ENCODE data around the gene PEX14.

Gene PEX14

DNA sequence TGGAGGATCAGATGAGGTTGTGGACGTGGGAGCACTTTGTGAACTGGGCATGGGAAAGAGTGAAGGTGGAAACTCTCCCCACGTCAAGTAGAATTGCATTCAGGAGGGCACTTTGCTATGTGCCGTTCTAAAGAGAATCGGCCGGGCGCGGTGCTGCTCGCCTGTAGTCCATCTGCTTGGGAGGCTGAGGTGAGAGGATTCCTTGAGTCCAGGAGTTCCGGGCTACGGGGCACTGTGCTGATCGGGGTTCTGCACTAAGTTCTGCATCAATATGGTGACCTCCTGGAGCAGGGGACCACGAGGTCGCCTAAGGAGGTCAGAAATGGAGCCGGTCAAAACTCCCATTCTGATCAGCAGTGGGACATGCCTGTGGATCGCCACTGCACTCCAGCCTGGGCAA lies 141.9 kb downstream of the PEX14 start:
- no peak overlapping the region for H3K27ac ChIP-seq (ENCODE audit: low read length)
- DNase-seq (ENCODE audit: low read depth, low spot score), result no peak
- H3K4me1 ChIP-seq (ENCODE audit: control insufficient read depth, insufficient read depth, low read length), result peaks cover 8% of the 10 kb centered on the region
- no peaks in the 10 kb centered on the region for H3K27me3 ChIP-seq (ENCODE audit: control insufficient read depth, insufficient read depth, low read length)
- 0 out of 2 replicates have a peak, but pooled peaks cover 2% of the 10 kb centered on the region for H3K36me3 ChIP-seq (ENCODE audit: control insufficient read depth, insufficient read depth, low read length)
- no peaks in the 10 kb centered on the region for H3K9me3 ChIP-seq (ENCODE audit: control insufficient read depth, insufficient read depth, low read length)
- WGBS (ENCODE audit: insufficient coverage, insufficient read length), result no CpG with 5 or more reads among the region's 15 CpGs
- H3K4me3 ChIP-seq (ENCODE audit: low read length), result no peak overlapping the region

DNA sequence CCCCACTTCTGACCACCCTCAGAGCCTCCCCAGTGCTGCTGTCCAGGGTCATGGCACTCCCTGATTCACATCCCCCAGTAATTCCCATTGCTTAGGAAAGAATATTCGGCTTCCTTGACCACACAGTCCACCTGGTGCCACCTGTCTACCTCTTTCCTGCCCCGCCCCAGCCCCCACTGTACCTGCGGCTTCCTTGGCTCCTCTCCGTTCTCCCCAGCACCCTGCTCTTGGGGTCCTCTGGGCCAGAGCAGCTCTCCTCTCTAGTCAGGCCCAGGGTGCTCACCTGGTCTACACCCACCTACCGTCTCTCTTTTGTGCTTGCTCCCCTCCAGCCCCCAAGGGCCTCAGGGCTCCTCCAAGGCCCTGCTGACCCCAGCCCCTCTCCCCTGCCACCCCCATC lies 142.6 kb downstream of the PEX14 start:
- Histone ChIP-seq H3K27ac (ENCODE audit: low read length) (no peak overlapping the region), H3K4me1 (ENCODE audit: control insufficient read depth, insufficient read depth, low read length) (peaks cover 8% of the 10 kb centered on the region), H3K36me3 (ENCODE audit: control insufficient read depth, insufficient read depth, low read length) (0 out of 2 replicates have a peak, but pooled peaks cover 2% of the 10 kb centered on the region), H3K4me3 (ENCODE audit: low read length) (no peak overlapping the region), H3K27me3 (ENCODE audit: control insufficient read depth, insufficient read depth, low read length) (no peaks in the 10 kb centered on the region), H3K9me3 (ENCODE audit: control insufficient read depth, insufficient read depth, low read length) (no peaks in the 10 kb centered on the region)
- DNase-seq (ENCODE audit: low read depth, low spot score), result no peak
- no CpG with 5 or more reads among the region's 5 CpGs for WGBS (ENCODE audit: insufficient coverage, insufficient read length)

DNA sequence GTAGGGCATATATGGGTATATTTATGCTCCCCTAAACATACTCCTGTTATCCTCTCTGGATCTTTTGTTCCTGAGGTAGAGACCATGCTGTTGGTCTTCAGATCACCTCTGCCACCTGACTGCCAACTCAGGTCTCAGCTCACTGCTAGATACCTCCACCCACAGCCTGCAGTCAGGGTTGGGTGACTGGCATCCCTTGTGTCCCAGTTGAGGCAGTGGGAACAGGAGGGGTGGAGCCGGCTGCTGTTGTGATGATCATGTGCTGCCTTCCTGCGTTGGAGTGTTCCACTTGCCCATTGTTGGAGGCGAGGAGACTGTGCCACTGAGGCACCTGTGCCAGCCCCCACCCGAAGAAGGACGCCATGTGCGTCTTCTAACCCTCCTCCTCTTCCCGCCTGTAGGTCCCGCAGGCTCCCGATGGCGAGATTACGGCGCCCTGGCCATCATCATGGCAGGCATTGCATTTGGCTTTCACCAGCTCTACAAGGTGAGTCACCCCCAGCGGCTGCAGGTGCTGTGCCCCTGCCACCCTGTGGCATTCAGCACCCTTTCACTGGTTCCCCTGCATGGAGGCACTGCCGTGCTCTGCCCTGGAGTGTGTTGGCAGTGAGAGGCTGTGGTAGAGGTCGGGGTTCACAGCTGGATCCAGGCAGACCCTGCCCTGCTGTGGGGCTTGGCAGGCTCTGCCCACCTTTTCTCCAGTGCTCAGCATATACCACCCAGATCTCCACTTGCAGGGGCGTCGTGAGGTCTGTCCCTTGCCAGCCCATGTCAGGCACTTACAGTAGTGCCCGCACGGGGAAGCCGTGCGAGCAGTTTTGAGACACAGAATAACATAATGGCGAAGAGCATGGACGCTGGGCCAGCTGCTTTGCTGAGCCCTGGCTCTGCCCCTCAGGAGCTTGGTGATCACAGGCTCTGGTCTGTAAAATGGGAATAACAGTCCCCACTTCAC lies 143.5 kb downstream of the PEX14 start:
- no peak for DNase-seq (ENCODE audit: low read depth, low spot score)
- Histone ChIP-seq H3K4me1 (ENCODE audit: control insufficient read depth, insufficient read depth, low read length) (peaks cover 8% of the 10 kb centered on the region), H3K4me3 (ENCODE audit: low read length) (no peak overlapping the region), H3K9me3 (ENCODE audit: control insufficient read depth, insufficient read depth, low read length) (no peaks in the 10 kb centered on the region), H3K27me3 (ENCODE audit: control insufficient read depth, insufficient read depth, low read length) (no peaks in the 10 kb centered on the region), H3K27ac (ENCODE audit: low read length) (no peak overlapping the region), H3K36me3 (ENCODE audit: control insufficient read depth, insufficient read depth, low read length) (0 out of 2 replicates have a peak, but pooled peaks cover 2% of the 10 kb centered on the region)
- WGBS (ENCODE audit: insufficient coverage, insufficient read length), result no CpG with 5 or more reads among the region's 23 CpGs

DNA sequence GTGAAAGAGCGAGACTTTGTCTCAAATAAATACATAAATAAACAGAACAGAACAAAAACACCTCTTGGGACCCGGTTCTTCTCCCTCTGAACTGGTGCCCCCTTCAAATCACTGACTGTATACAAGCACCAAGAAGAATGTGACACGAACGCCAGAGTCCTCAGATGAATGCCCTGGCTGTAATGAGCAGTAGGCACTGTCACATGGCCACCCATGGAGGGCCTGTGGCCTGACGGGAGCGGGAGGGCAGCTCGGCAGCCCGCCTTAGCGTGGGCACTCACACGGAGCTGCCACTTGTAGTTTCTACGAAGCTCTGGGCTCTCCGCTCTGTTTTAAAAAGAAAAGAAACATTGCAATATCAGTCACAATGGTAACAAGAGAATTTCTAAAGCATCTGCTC lies 146.0 kb downstream of the PEX14 start:
- Histone ChIP-seq H3K4me3 (ENCODE audit: low read length) (no peak overlapping the region), H3K4me1 (ENCODE audit: control insufficient read depth, insufficient read depth, low read length) (peaks cover 4% of the 10 kb centered on the region; the same call in 1 of the 2 replicates), H3K27me3 (ENCODE audit: control insufficient read depth, insufficient read depth, low read length) (no peaks in the 10 kb centered on the region), H3K36me3 (ENCODE audit: control insufficient read depth, insufficient read depth, low read length) (0 out of 2 replicates have a peak, but pooled peaks cover 2% of the 10 kb centered on the region), H3K9me3 (ENCODE audit: control insufficient read depth, insufficient read depth, low read length) (no peaks in the 10 kb centered on the region), H3K27ac (ENCODE audit: low read length) (no peak overlapping the region)
- DNase-seq (ENCODE audit: low read depth, low spot score), result no peak
- no CpG with 5 or more reads among the region's 12 CpGs for WGBS (ENCODE audit: insufficient coverage, insufficient read length)

DNA sequence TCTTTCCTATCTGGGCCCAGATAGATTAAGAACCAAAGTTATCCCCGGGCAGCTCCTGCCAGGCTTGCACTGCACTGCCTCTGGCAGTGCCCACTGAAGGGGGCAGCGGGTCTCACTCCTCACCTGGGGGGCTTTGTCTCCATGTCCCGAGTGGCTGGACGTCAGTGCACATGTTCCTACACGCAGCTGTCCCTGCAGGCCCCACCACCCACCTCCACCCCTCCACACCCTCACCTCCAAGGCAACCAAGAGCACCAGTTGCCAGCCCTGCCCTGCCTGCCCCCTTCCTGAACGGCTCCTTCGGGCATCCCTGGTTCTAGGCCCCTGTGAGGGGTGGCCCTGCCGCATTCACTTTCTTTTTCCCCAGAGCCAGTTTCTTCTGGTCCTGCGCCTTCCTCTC lies 147.2 kb downstream of the PEX14 start:
- no peaks in the 10 kb centered on the region for H3K4me1 ChIP-seq (ENCODE audit: control insufficient read depth, insufficient read depth, low read length)
- no peaks in the 10 kb centered on the region for H3K27me3 ChIP-seq (ENCODE audit: control insufficient read depth, insufficient read depth, low read length)
- 0 out of 2 replicates have a peak, but pooled peaks cover 2% of the 10 kb centered on the region for H3K36me3 ChIP-seq (ENCODE audit: control insufficient read depth, insufficient read depth, low read length)
- DNase-seq (ENCODE audit: low read depth, low spot score), result no peak
- H3K27ac ChIP-seq (ENCODE audit: low read length), result no peak overlapping the region
- H3K9me3 ChIP-seq (ENCODE audit: control insufficient read depth, insufficient read depth, low read length), result no peaks in the 10 kb centered on the region
- WGBS (ENCODE audit: insufficient coverage, insufficient read length), result no CpG with 5 or more reads among the region's 9 CpGs
- H3K4me3 ChIP-seq (ENCODE audit: low read length), result no peak overlapping the region

DNA sequence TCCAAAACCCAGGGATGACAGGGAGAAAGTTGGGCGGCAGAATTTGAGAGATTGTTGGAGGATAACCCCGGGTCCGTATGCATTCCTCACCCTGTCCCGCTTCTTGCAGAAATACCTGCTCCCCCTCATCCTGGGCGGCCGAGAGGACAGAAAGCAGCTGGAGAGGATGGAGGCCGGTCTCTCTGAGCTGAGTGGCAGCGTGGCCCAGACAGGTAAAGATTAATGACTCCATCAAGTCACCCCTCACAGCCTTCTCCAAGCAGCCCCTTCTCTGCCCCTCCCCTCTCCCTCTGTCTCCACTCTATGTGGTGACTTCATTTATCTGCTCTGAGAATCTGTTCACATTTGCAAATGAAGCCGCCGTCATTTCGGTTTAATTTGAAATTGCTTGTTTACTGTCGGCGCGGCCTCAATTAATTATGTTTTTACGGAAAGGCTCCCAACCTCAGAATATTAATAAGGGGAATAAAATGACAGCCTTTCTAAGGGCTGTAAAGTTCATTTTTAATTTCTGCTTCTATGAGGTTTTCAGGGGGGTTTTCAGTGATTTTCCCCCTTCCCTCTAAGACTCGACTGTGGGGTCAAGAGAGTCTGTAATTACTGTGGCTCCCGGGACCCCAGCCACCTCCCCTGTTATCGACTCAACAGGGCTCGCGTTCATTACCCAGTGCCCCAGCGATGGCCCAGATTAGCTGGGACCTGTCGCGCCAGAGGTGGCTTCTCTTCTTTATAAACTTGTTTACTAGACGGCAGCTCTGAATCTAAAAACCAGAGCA lies 148.3 kb downstream of the PEX14 start:
- DNase-seq (ENCODE audit: low read depth, low spot score), result no peak
- no CpG with 5 or more reads among the region's 24 CpGs for WGBS (ENCODE audit: insufficient coverage, insufficient read length)
- no peak overlapping the region for H3K4me3 ChIP-seq (ENCODE audit: low read length)

DNA sequence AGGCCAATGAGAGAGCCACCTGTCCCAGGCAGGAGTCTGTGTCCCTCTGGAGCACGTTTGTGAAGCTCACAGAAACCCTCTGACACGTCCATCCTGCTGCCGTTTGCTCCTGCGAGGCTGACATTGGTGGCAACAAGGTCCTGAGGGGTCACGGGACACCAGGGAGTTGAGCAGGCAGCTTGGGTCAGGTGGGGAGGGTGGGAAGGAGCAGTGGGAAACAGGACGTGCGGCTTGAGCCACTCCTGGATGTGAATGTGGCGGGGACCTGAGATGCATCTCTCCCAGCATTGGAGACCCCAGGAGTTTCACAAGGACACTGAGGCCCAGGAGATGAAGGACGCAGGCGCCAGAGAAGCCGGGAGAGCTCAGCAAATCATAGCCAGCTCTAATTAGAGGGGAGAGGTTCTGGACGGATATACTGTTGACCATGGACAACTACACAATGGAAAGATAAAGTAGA lies 149.0 kb downstream of the PEX14 start:
- no peak overlapping the region for H3K4me3 ChIP-seq (ENCODE audit: low read length)
- no CpG with 5 or more reads among the region's 12 CpGs for WGBS (ENCODE audit: insufficient coverage, insufficient read length)
- DNase-seq (ENCODE audit: low read depth, low spot score), result no peak
- no peaks in the 10 kb centered on the region for H3K9me3 ChIP-seq (ENCODE audit: control insufficient read depth, insufficient read depth, low read length)
- no peak overlapping the region for H3K27ac ChIP-seq (ENCODE audit: low read length)
- no peaks in the 10 kb centered on the region for H3K27me3 ChIP-seq (ENCODE audit: control insufficient read depth, insufficient read depth, low read length)
- H3K36me3 ChIP-seq (ENCODE audit: control insufficient read depth, insufficient read depth, low read length), result no peaks in the 10 kb centered on the region
- H3K4me1 ChIP-seq (ENCODE audit: control insufficient read depth, insufficient read depth, low read length), result no peaks in the 10 kb centered on the region

More for the DNA sequence above, 148.3 kb downstream of the PEX14 start:
- no peaks in the 10 kb centered on the region for H3K9me3 ChIP-seq (ENCODE audit: control insufficient read depth, insufficient read depth, low read length)
- 0 out of 2 replicates have a peak, but pooled peaks cover 2% of the 10 kb centered on the region for H3K36me3 ChIP-seq (ENCODE audit: control insufficient read depth, insufficient read depth, low read length)
- H3K27me3 ChIP-seq (ENCODE audit: control insufficient read depth, insufficient read depth, low read length), result no peaks in the 10 kb centered on the region
- no peaks in the 10 kb centered on the region for H3K4me1 ChIP-seq (ENCODE audit: control insufficient read depth, insufficient read depth, low read length)
- H3K27ac ChIP-seq (ENCODE audit: low read length), result no peak overlapping the region

DNA sequence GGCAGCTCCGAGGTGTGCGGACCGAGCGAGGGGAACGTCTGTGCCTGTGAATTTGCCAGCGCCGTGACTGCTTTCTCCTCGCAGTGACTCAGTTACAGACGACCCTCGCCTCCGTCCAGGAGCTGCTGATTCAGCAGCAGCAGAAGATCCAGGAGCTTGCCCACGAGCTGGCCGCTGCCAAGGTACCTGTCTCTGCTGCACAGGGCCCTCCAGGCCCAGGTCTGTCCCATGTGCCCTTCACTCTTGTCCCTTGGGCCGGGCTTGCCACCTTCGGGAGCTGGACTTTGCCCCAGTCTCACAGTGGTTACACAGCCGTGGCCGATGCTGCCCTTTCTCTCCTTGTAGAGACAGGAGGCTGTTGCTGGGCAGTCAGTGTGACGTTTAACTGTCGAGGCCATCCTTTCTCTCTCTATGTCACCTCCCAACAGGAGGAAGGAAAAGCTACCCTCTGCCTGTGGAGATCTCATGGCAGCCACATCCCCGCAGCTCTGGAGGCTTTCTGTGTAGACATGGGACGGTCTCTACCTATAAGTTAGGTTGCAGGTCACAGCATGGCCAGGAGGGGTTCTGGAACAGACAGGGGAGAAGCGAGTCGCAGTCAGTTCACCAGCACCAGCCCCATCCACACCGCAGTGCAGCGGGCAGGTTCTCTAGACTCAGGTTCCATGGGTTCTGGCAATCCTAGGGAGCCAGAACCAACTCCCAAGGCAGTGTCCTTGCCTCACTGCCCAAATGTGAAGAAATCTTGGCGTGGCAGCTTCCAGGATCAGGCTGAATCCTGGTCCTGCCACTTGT lies 149.7 kb downstream of the PEX14 start:
- no peaks in the 10 kb centered on the region for H3K4me1 ChIP-seq (ENCODE audit: control insufficient read depth, insufficient read depth, low read length)
- WGBS (ENCODE audit: insufficient coverage, insufficient read length), result no CpG with 5 or more reads among the region's 26 CpGs
- no peaks in the 10 kb centered on the region for H3K9me3 ChIP-seq (ENCODE audit: control insufficient read depth, insufficient read depth, low read length)
- no peak overlapping the region for H3K4me3 ChIP-seq (ENCODE audit: low read length)
- no peak for DNase-seq (ENCODE audit: low read depth, low spot score)
- H3K36me3 ChIP-seq (ENCODE audit: control insufficient read depth, insufficient read depth, low read length), result no peaks in the 10 kb centered on the region
- H3K27me3 ChIP-seq (ENCODE audit: control insufficient read depth, insufficient read depth, low read length), result no peaks in the 10 kb centered on the region
- H3K27ac ChIP-seq (ENCODE audit: low read length), result no peak overlapping the region

DNA sequence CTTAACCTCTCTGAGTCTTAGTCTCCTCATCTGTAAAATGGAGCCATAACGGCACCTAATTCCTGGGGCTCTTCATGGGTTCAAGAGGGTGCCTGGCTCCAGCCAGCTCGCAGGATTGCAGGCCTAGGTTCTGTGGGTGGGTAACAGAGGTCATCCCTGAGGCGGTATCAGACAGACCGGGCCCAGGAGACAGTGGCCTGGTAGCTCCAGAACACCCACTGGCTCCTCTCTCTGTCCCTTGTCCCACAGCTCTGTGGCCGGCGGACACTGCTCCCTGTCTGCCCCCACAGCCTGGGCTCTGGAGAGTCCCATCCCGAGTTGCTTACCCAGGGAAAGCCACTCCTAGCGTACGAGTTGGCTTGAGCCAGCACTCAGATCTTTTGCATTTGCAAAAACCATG lies 150.3 kb downstream of the PEX14 start:
- WGBS (ENCODE audit: insufficient coverage, insufficient read length), result no CpG with 5 or more reads among the region's 9 CpGs
- no peak overlapping the region for H3K27ac ChIP-seq (ENCODE audit: low read length)

DNA sequence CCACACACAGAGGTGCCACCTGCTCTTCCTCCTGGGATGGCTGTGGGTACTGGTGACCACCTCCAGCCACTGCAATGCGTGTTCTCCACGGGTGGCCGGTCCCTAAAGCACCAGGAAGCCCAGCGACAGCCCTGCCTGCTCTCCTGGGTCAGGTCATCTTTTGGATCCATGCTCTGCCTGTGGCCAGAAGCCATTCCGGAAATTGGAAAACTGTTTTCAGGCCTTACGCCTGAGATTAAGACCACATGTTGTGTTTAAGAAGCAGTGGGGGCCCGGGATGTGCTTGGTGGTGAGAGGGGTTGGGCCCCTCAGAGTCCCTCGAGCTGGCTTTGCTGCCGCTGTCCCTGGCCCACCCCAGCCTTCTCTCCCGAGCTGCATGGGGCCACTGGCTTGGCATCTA lies 150.8 kb downstream of the PEX14 start:
- H3K27ac ChIP-seq (ENCODE audit: low read length), result no peak overlapping the region

More for the DNA sequence above, 150.3 kb downstream of the PEX14 start:
- Histone ChIP-seq H3K4me3 (ENCODE audit: low read length) (no peak overlapping the region), H3K9me3 (ENCODE audit: control insufficient read depth, insufficient read depth, low read length) (no peaks in the 10 kb centered on the region), H3K27me3 (ENCODE audit: control insufficient read depth, insufficient read depth, low read length) (no peaks in the 10 kb centered on the region), H3K4me1 (ENCODE audit: control insufficient read depth, insufficient read depth, low read length) (no peaks in the 10 kb centered on the region; the same call in 1 of the 2 replicates), H3K36me3 (ENCODE audit: control insufficient read depth, insufficient read depth, low read length) (no peaks in the 10 kb centered on the region)
- no peak for DNase-seq (ENCODE audit: low read depth, low spot score)

More for the DNA sequence above, 150.8 kb downstream of the PEX14 start:
- no CpG with 5 or more reads among the region's 10 CpGs for WGBS (ENCODE audit: insufficient coverage, insufficient read length)
- no peaks in the 10 kb centered on the region for H3K27me3 ChIP-seq (ENCODE audit: control insufficient read depth, insufficient read depth, low read length)
- DNase-seq (ENCODE audit: low read depth, low spot score), result no peak
- H3K4me3 ChIP-seq (ENCODE audit: low read length), result no peak overlapping the region
- H3K4me1 ChIP-seq (ENCODE audit: control insufficient read depth, insufficient read depth, low read length), result no peaks in the 10 kb centered on the region; the same call in 1 of the 2 replicates
- H3K36me3 ChIP-seq (ENCODE audit: control insufficient read depth, insufficient read depth, low read length), result no peaks in the 10 kb centered on the region
- H3K9me3 ChIP-seq (ENCODE audit: control insufficient read depth, insufficient read depth, low read length), result no peaks in the 10 kb centered on the region
